ENCODE measurements around the gene CEP104.

CEP104 gene

GRCh38 chr1:3893190-3893589 lies 36.2 kb upstream of the CEP104 start:
- no peak for DNase-seq

- DNase-seq: no peak
These were observed 35.7 kb upstream of the CEP104 start for GRCh38 chr1:3892748-3893147.

GRCh38 chr1:3891329-3891865 lies 34.4 kb upstream of the CEP104 start:
- DNase-seq: no peak

GRCh38 chr1:3890389-3891328 lies 33.6 kb upstream of the CEP104 start:
- no peak for DNase-seq

- no peak for DNase-seq
These were observed 32.9 kb upstream of the CEP104 start for GRCh38 chr1:3889936-3890335.

GRCh38 chr1:3888301-3888700 lies 31.3 kb upstream of the CEP104 start:
- DNase-seq: no peak

GRCh38 chr1:3886691-3887090 lies 29.7 kb upstream of the CEP104 start:
- no peak for DNase-seq

- no peak for DNase-seq
These were observed 29.2 kb upstream of the CEP104 start for GRCh38 chr1:3886106-3886670.

- no peak for DNase-seq
These were observed 28.6 kb upstream of the CEP104 start for GRCh38 chr1:3885611-3886010.

GRCh38 chr1:3884966-3885365 lies 28.0 kb upstream of the CEP104 start:
- DNase-seq: no peak

- no peak for DNase-seq
These were observed 26.3 kb upstream of the CEP104 start for GRCh38 chr1:3883194-3883925.

- no peak for DNase-seq
These were observed 24.1 kb upstream of the CEP104 start for GRCh38 chr1:3881193-3881480.

- no peak for DNase-seq
These were observed 23.6 kb upstream of the CEP104 start for GRCh38 chr1:3880429-3881192.

GRCh38 chr1:3879787-3880428 lies 22.9 kb upstream of the CEP104 start:
- no peak for DNase-seq

GRCh38 chr1:3879099-3879498 lies 22.1 kb upstream of the CEP104 start:
- DNase-seq: no peak

GRCh38 chr1:3876716-3877115 lies 19.7 kb upstream of the CEP104 start:
- DNase-seq: no peak

- DNase-seq: no peak
These were observed 17.7 kb upstream of the CEP104 start for GRCh38 chr1:3874736-3875135.

- no peak for DNase-seq
These were observed 15.5 kb upstream of the CEP104 start for GRCh38 chr1:3872546-3872945.

- no peak for DNase-seq
These were observed 14.4 kb upstream of the CEP104 start for GRCh38 chr1:3871451-3871805.

- DNase-seq: no peak
These were observed 12.8 kb upstream of the CEP104 start for GRCh38 chr1:3869751-3870301.

GRCh38 chr1:3868464-3869006 lies 11.5 kb upstream of the CEP104 start:
- no peak for DNase-seq

GRCh38 chr1:3865606-3866160 lies 8.7 kb upstream of the CEP104 start:
- DNase-seq: no peak

Measured in NCI-H510A (cell line).